GM18505 (cell line): ENCODE results near the gene LAMTOR4.

Experiments used
- ATAC-seq: cut with Tn5 transposase; IDR thresholded peaks from one replicate; pipeline ENCODE4 v1.9.1; 2021; ENCODE audit not compliant: unreplicated experiment
- POLR2A ChIP-seq: IDR thresholded peaks from 4 replicates; pipeline ENCODE4 v1.6.1; 2011; ENCODE audit warnings: borderline replicate concordance; ENCODE audit not compliant: insufficient read depth, insufficient read length; ENCODE audit errors: extremely low read depth

LAMTOR4 gene

GRCh38 chr7:100148559-100149328 is at the start of gene LAMTOR4:
LAMTOR4 (plus strand) TSS chr7:100148918; CDS start chr7:100148973, 55 bp downstream.
- peak; percentile 93 for TF ChIP-seq POLR2A
- peak; percentile 95 for ATAC-seq

GRCh38 chr7:100099452-100099851 is 49.3 kb upstream of the LAMTOR4 start:
- no peak for ATAC-seq
- TF ChIP-seq POLR2A: no peak

GRCh38 chr7:100100420-100101015 is 48.2 kb upstream of the LAMTOR4 start:
- ATAC-seq: peak; percentile 64
- peak; percentile 7 for TF ChIP-seq POLR2A

- peak; percentile 53 for TF ChIP-seq POLR2A
- peak; percentile 82 for ATAC-seq
Measured at GRCh38 chr7:100101016-100101862, 47.5 kb upstream of the LAMTOR4 start, which contains the start of the genes AP4M1 and MCM7. AP4M1 (plus strand) TSS chr7:100101643; CDS start chr7:100101715, 72 bp downstream. MCM7 (minus strand) TSS chr7:100101397; CDS start chr7:100101294, 103 bp downstream.

GRCh38 chr7:100102950-100103840 is 45.5 kb upstream of the LAMTOR4 start:
- TF ChIP-seq POLR2A: no peak
- no peak for ATAC-seq

- ATAC-seq: no peak
- TF ChIP-seq POLR2A: no peak
Measured at GRCh38 chr7:100105534-100105933, 43.2 kb upstream of the LAMTOR4 start.

- no peak for TF ChIP-seq POLR2A
- ATAC-seq: no peak
Measured at GRCh38 chr7:100106633-100107032, 42.1 kb upstream of the LAMTOR4 start.

- no peak for ATAC-seq
- TF ChIP-seq POLR2A: no peak
Measured at GRCh38 chr7:100107125-100107737, 41.5 kb upstream of the LAMTOR4 start.

GRCh38 chr7:100107890-100108289 is 40.8 kb upstream of the LAMTOR4 start:
- no peak for ATAC-seq
- no peak for TF ChIP-seq POLR2A

GRCh38 chr7:100109521-100110163 is 39.1 kb upstream of the LAMTOR4 start:
- TF ChIP-seq POLR2A: no peak
- no peak for ATAC-seq

DNA sequence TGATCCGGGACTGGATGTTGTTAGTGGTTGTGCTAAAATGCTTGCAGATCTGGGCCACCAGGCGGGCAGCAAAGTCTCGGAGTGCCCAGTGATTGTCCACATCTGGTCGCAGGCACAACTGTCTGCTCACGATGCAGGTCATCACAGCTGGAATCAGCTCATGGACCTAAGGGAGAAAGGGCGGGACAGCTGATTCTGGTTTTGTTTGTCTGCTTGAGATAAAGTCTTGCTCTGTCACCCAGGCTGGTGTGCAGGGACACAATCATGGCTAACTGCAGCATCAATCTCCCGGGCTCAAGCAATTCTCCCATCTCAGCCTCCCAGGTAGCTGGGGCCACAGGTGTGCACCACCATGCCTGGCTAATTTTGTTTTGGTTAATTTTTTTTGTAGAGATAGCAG is 37.6 kb upstream of the LAMTOR4 start:
- no peak for TF ChIP-seq POLR2A
- no peak for ATAC-seq
